Testis (tissue), 2 donors: ENCODE measurements around the gene SH2D3A.

Source experiments
- POLR2A ChIP-seq: fragments of 450-650 bp; IDR thresholded peaks from one replicate; pipeline ENCODE4 v1.6.1; 2017; ENCODE audit warnings: antibody characterized with exemption, mild to moderate bottlenecking, moderate library complexity
- TF ChIP-seq, protein P1 (sequence below), 3 experiments: fragments of 450-650 bp in 2 of 3; fragments of 200-600 bp in 1 of 3; sonication (generic) in 1 of 3; IDR thresholded peaks; one replicate each; pipeline ENCODE4 v1.5.1; 2016 to 2019; ENCODE audit warnings: antibody characterized with exemption in 3 of 3, mild to moderate bottlenecking in 2 of 3, moderate library complexity in 1 of 3

- TF ChIP-seq, protein P1, sequence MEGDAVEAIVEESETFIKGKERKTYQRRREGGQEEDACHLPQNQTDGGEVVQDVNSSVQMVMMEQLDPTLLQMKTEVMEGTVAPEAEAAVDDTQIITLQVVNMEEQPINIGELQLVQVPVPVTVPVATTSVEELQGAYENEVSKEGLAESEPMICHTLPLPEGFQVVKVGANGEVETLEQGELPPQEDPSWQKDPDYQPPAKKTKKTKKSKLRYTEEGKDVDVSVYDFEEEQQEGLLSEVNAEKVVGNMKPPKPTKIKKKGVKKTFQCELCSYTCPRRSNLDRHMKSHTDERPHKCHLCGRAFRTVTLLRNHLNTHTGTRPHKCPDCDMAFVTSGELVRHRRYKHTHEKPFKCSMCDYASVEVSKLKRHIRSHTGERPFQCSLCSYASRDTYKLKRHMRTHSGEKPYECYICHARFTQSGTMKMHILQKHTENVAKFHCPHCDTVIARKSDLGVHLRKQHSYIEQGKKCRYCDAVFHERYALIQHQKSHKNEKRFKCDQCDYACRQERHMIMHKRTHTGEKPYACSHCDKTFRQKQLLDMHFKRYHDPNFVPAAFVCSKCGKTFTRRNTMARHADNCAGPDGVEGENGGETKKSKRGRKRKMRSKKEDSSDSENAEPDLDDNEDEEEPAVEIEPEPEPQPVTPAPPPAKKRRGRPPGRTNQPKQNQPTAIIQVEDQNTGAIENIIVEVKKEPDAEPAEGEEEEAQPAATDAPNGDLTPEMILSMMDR (IDR thresholded peaks at IDR 0.05): no peak
- TF ChIP-seq POLR2A: no peak
These were observed 33.8 kb upstream of the SH2D3A start for GRCh38 chr19:6800991-6801484.
